Fibroblast of lung (primary cell): ENCODE measurements around the gene DHX15.

Source experiments
- EZH2 ChIP-seq: IDR thresholded peaks from 2 replicates; pipeline ENCODE4 v1.5.1; 2012; ENCODE audit warnings: low read length, control low read depth, mild to moderate bottlenecking; ENCODE audit errors: missing control alignments
- TF ChIP-seq, protein P1 (sequence below), 2 donors: IDR thresholded peaks in 1 of 2; conservative IDR thresholded peaks in 1 of 2; 1 replicate in 1 of 2; 2 replicates in 1 of 2; pipeline ENCODE4 v1.5.1; 2011 to 2012; ENCODE audit warnings: low read length in 2 of 2, control low read depth in 1 of 2, inconsistent platforms in 1 of 2, low read depth in 1 of 2, mild to moderate bottlenecking in 1 of 2

DNA sequence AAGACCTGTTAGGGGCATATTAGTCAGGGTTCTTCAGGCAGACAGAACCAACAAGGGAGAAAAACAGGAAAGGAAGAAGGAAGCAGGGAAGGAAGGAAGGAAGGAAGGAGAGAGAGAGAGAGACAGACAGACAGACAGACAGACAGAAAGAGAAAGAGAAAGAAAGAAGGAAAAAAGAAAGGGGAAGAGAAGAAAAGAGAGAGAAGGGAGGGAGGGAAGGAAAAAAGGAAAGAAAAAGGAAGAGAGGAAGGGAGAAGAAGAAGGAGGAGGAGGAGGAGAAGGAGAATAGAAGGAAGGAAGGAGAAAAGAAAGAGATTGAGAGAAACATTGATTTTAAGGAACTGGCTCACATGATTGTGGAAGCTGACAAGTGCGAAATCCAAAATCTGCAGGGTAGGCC is 89.0 kb downstream of the DHX15 start:
- TF ChIP-seq, protein P1, sequence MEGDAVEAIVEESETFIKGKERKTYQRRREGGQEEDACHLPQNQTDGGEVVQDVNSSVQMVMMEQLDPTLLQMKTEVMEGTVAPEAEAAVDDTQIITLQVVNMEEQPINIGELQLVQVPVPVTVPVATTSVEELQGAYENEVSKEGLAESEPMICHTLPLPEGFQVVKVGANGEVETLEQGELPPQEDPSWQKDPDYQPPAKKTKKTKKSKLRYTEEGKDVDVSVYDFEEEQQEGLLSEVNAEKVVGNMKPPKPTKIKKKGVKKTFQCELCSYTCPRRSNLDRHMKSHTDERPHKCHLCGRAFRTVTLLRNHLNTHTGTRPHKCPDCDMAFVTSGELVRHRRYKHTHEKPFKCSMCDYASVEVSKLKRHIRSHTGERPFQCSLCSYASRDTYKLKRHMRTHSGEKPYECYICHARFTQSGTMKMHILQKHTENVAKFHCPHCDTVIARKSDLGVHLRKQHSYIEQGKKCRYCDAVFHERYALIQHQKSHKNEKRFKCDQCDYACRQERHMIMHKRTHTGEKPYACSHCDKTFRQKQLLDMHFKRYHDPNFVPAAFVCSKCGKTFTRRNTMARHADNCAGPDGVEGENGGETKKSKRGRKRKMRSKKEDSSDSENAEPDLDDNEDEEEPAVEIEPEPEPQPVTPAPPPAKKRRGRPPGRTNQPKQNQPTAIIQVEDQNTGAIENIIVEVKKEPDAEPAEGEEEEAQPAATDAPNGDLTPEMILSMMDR (conservative IDR thresholded peaks at IDR 0.05 in 1 of 2, IDR thresholded peaks at IDR 0.05 in 1 of 2; ENCODE audit: low read depth in 1 of 2, low read length in 2 of 2) = no peak
- no peak for TF ChIP-seq EZH2
